ENCODE data around the gene CEMIP. TPM values are rescaled to one million over a fixed set of nuclear protein-coding genes. Genes with fewer than 3 reads are reported as not detected.
A peak's percentile ranks its signal among the peaks of the same experiment; 100 is the strongest.

CEMIP gene
- total RNA-seq (2014; rRNA removed; shearing (Covaris generic)), result 0.43 TPM in 1 of 2 replicates, not detected in the other

- in situ Hi-C loops (cut with HindIII; ENCODE audit: low sequenced_read_pairs), result no loop called here
- DNase-seq (ENCODE audit: low spot score), result peak; percentile 80
These were observed at the start of gene CEMIP for GRCh38 chr15:80778964-80779657. TSS of gene CEMIP (plus strand) at chr15:80779370. CDS start at chr15:80873880, 94,510 bp downstream.

- DNase-seq (ENCODE audit: low spot score), result no peak
These were observed 48.8 kb upstream of the CEMIP start for GRCh38 chr15:80730387-80730786.

GRCh38 chr15:80730926-80731325 lies 48.2 kb upstream of the CEMIP start:
- no peak for DNase-seq (ENCODE audit: low spot score)
- in situ Hi-C loops (cut with HindIII; ENCODE audit: low sequenced_read_pairs), result no loop called here

More at GRCh38 chr15:80730387-80730786, 48.8 kb upstream of the CEMIP start:
- in situ Hi-C loops (cut with HindIII; ENCODE audit: low sequenced_read_pairs), result no loop called here

GRCh38 chr15:80732167-80732566 lies 47.0 kb upstream of the CEMIP start:
- in situ Hi-C loops (cut with HindIII; ENCODE audit: low sequenced_read_pairs), result no loop called here

GRCh38 chr15:80732818-80733217 lies 46.4 kb upstream of the CEMIP start:
- in situ Hi-C loops (cut with HindIII; ENCODE audit: low sequenced_read_pairs), result no loop called here

More at GRCh38 chr15:80732167-80732566, 47.0 kb upstream of the CEMIP start:
- DNase-seq (ENCODE audit: low spot score), result no peak

GRCh38 chr15:80733460-80733859 lies 45.7 kb upstream of the CEMIP start:
- no peak for DNase-seq (ENCODE audit: low spot score)
- in situ Hi-C loops (cut with HindIII; ENCODE audit: low sequenced_read_pairs), result no loop called here

More at GRCh38 chr15:80732818-80733217, 46.4 kb upstream of the CEMIP start:
- DNase-seq (ENCODE audit: low spot score), result no peak

- in situ Hi-C loops (cut with HindIII; ENCODE audit: low sequenced_read_pairs), result no loop called here
- DNase-seq (ENCODE audit: low spot score), result no peak
These were observed 43.8 kb upstream of the CEMIP start for GRCh38 chr15:80735344-80735743.

- in situ Hi-C loops (cut with HindIII; ENCODE audit: low sequenced_read_pairs), result no loop called here
These were observed 42.6 kb upstream of the CEMIP start for GRCh38 chr15:80736560-80736959.

GRCh38 chr15:80739919-80740318 lies 39.3 kb upstream of the CEMIP start:
- in situ Hi-C loops (cut with HindIII; ENCODE audit: low sequenced_read_pairs), result no loop called here
- DNase-seq (ENCODE audit: low spot score), result no peak

More at GRCh38 chr15:80736560-80736959, 42.6 kb upstream of the CEMIP start:
- DNase-seq (ENCODE audit: low spot score), result no peak

GRCh38 chr15:80742081-80742480 lies 37.1 kb upstream of the CEMIP start:
- DNase-seq (ENCODE audit: low spot score), result no peak
- in situ Hi-C loops (cut with HindIII; ENCODE audit: low sequenced_read_pairs), result no loop called here

- no peak for DNase-seq (ENCODE audit: low spot score)
- in situ Hi-C loops (cut with HindIII; ENCODE audit: low sequenced_read_pairs), result no loop called here
These were observed 35.9 kb upstream of the CEMIP start for GRCh38 chr15:80743189-80743833.

GRCh38 chr15:80744415-80744814 lies 34.8 kb upstream of the CEMIP start:
- in situ Hi-C loops (cut with HindIII; ENCODE audit: low sequenced_read_pairs), result no loop called here

GRCh38 chr15:80744826-80745225 lies 34.3 kb upstream of the CEMIP start:
- DNase-seq (ENCODE audit: low spot score), result no peak
- in situ Hi-C loops (cut with HindIII; ENCODE audit: low sequenced_read_pairs), result no loop called here

More at GRCh38 chr15:80744415-80744814, 34.8 kb upstream of the CEMIP start:
- DNase-seq (ENCODE audit: low spot score), result no peak

- DNase-seq (ENCODE audit: low spot score), result no peak
- in situ Hi-C loops (cut with HindIII; ENCODE audit: low sequenced_read_pairs), result no loop called here
These were observed 33.3 kb upstream of the CEMIP start for GRCh38 chr15:80745888-80746287.

GRCh38 chr15:80747317-80748053 lies 31.7 kb upstream of the CEMIP start:
- in situ Hi-C loops (cut with HindIII; ENCODE audit: low sequenced_read_pairs), result no loop called here

GRCh38 chr15:80749589-80749988 lies 29.6 kb upstream of the CEMIP start:
- DNase-seq (ENCODE audit: low spot score), result no peak

More at GRCh38 chr15:80747317-80748053, 31.7 kb upstream of the CEMIP start:
- no peak for DNase-seq (ENCODE audit: low spot score)

GRCh38 chr15:80750575-80750974 lies 28.6 kb upstream of the CEMIP start:
- in situ Hi-C loops (cut with HindIII; ENCODE audit: low sequenced_read_pairs), result no loop called here
- DNase-seq (ENCODE audit: low spot score), result no peak

More at GRCh38 chr15:80749589-80749988, 29.6 kb upstream of the CEMIP start:
- in situ Hi-C loops (cut with HindIII; ENCODE audit: low sequenced_read_pairs), result no loop called here

- in situ Hi-C loops (cut with HindIII; ENCODE audit: low sequenced_read_pairs), result no loop called here
- no peak for DNase-seq (ENCODE audit: low spot score)
These were observed 27.0 kb upstream of the CEMIP start for GRCh38 chr15:80752204-80752603.

GRCh38 chr15:80753161-80753560 lies 26.0 kb upstream of the CEMIP start:
- no peak for DNase-seq (ENCODE audit: low spot score)
- in situ Hi-C loops (cut with HindIII; ENCODE audit: low sequenced_read_pairs), result no loop called here

GRCh38 chr15:80754014-80754413 lies 25.2 kb upstream of the CEMIP start:
- in situ Hi-C loops (cut with HindIII; ENCODE audit: low sequenced_read_pairs), result no loop called here
- DNase-seq (ENCODE audit: low spot score), result no peak

All from G401 (cell line).